Nephron (organoid): ENCODE results near the gene DUS3L.
A peak's percentile ranks its signal among the peaks of the same experiment; 100 is the strongest.

Source experiments
- H3K27ac Mint-ChIP-seq, 3 experiments: 2 replicates each; pipeline ENCODE4 v1.8.0; 2020; ENCODE audit warnings: mixed read lengths in 3 of 3, mild to moderate bottlenecking in 2 of 3, moderate library complexity in 1 of 3
- H3K27me3 Mint-ChIP-seq: 2 replicates; pipeline ENCODE4 v1.8.0; 2021; ENCODE audit warnings: low read depth, mild to moderate bottlenecking, moderate library complexity, mixed read lengths
- H3K36me3 Mint-ChIP-seq: 2 replicates; pipeline ENCODE4 v1.8.0; 2020; ENCODE audit warnings: low read depth, mixed read lengths
- H3K4me1 Mint-ChIP-seq: 2 replicates; pipeline ENCODE4 v1.8.0; 2020; ENCODE audit warnings: mixed read lengths
- H3K4me3 Mint-ChIP-seq, 3 experiments: 2 replicates each; pipeline ENCODE4 v1.8.0; 2020; ENCODE audit warnings: mild to moderate bottlenecking in 3 of 3, mixed read lengths in 3 of 3, moderate library complexity in 2 of 3
- H3K9me3 Mint-ChIP-seq: 2 replicates; pipeline ENCODE4 v1.8.0; 2020; ENCODE audit warnings: mixed read lengths
- CTCF ChIP-seq, 3 experiments: fragments of 200-600 bp; sonication (generic); IDR thresholded peaks; one replicate each; pipeline ENCODE4 v1.5.0; 2021; ENCODE audit warnings: antibody characterized with exemption in 3 of 3; ENCODE audit not compliant: unreplicated experiment in 3 of 3

The DUS3L gene

GRCh38 chr19:5803752-5804515 lies 13.0 kb upstream of the DUS3L start:
- Mint-ChIP-seq H3K36me3 (no peaks in the 10 kb centered on the region), H3K27ac (peak overlapping the region in 2 of 3 experiments; percentile 61 to 66), H3K27me3 (peaks cover 48% of the 10 kb centered on the region), H3K9me3 (no peaks in the 10 kb centered on the region), H3K4me3 (peak overlapping the region; percentile 76 to 83 (median 79)), H3K4me1 (peaks cover 24% of the 10 kb centered on the region)
- TF ChIP-seq CTCF (IDR thresholded peaks at IDR 0.05; ENCODE audit: unreplicated experiment in 3 of 3) = peak; percentile 95 to 99 (median 99)

GRCh38 chr19:5803441-5803751 lies 12.4 kb upstream of the DUS3L start:
- Mint-ChIP-seq H3K4me3 (peak overlapping the region; percentile 69 to 78 (median 70)), H3K4me1 (peaks cover 26% of the 10 kb centered on the region), H3K9me3 (no peaks in the 10 kb centered on the region), H3K27me3 (peaks cover 42% of the 10 kb centered on the region), H3K27ac (peak overlapping the region in 2 of 3 experiments; percentile 19 to 66), H3K36me3 (no peaks in the 10 kb centered on the region)
- TF ChIP-seq CTCF (IDR thresholded peaks at IDR 0.05; ENCODE audit: unreplicated experiment in 3 of 3) = no peak

GRCh38 chr19:5801796-5802619 lies 11.0 kb upstream of the DUS3L start:
- no peaks in the 10 kb centered on the region for H3K36me3 Mint-ChIP-seq
- H3K9me3 Mint-ChIP-seq = no peaks in the 10 kb centered on the region
- peaks cover 34% of the 10 kb centered on the region for H3K27me3 Mint-ChIP-seq
- no peak for TF ChIP-seq CTCF (IDR thresholded peaks at IDR 0.05; ENCODE audit: unreplicated experiment in 3 of 3)
- H3K4me1 Mint-ChIP-seq = peaks cover 26% of the 10 kb centered on the region
- peak overlapping the region; percentile 44 to 70 (median 57) for H3K4me3 Mint-ChIP-seq
- H3K27ac Mint-ChIP-seq = peak overlapping the region in 2 of 3 experiments; percentile 26 to 63

- no peak overlapping the region for H3K27ac Mint-ChIP-seq
- H3K4me1 Mint-ChIP-seq = peaks cover 26% of the 10 kb centered on the region
- TF ChIP-seq CTCF (IDR thresholded peaks at IDR 0.05; ENCODE audit: unreplicated experiment in 3 of 3) = no peak
- H3K27me3 Mint-ChIP-seq = peaks cover 24% of the 10 kb centered on the region
- H3K4me3 Mint-ChIP-seq = no peak overlapping the region
- no peaks in the 10 kb centered on the region for H3K9me3 Mint-ChIP-seq
- H3K36me3 Mint-ChIP-seq = no peaks in the 10 kb centered on the region
Observed at GRCh38 chr19:5800361-5801270, 9.7 kb upstream of the DUS3L start.

GRCh38 chr19:5799247-5800241 lies 8.6 kb upstream of the DUS3L start:
- no peak for TF ChIP-seq CTCF (IDR thresholded peaks at IDR 0.05; ENCODE audit: unreplicated experiment in 3 of 3)
- Mint-ChIP-seq H3K36me3 (no peaks in the 10 kb centered on the region), H3K9me3 (no peaks in the 10 kb centered on the region), H3K4me3 (no peak overlapping the region), H3K27ac (peak overlapping the region; percentile 64 to 86 (median 72)), H3K4me1 (peaks cover 26% of the 10 kb centered on the region), H3K27me3 (peaks cover 19% of the 10 kb centered on the region)
